GM12865 (cell line): Measurements from ENCODE around the gene C11orf24.

Source experiments
- DNase-seq: peaks from one replicate; pipeline ENCODE4 v3.0.0; 2010; ENCODE audit warnings: low read depth
- H3K4me3 ChIP-seq: 2 replicates; pipeline ENCODE4 v1.5.1; 2011; ENCODE audit warnings: mild to moderate bottlenecking, low read depth, low read length, control low read depth
- TF ChIP-seq, protein P1 (sequence below): IDR thresholded peaks from 2 replicates; pipeline ENCODE4 v1.5.1; 2011; ENCODE audit warnings: low read length, control low read depth, low read depth, inconsistent platforms; ENCODE audit not compliant: insufficient read depth; ENCODE audit errors: missing control alignments

Gene C11orf24

DNA sequence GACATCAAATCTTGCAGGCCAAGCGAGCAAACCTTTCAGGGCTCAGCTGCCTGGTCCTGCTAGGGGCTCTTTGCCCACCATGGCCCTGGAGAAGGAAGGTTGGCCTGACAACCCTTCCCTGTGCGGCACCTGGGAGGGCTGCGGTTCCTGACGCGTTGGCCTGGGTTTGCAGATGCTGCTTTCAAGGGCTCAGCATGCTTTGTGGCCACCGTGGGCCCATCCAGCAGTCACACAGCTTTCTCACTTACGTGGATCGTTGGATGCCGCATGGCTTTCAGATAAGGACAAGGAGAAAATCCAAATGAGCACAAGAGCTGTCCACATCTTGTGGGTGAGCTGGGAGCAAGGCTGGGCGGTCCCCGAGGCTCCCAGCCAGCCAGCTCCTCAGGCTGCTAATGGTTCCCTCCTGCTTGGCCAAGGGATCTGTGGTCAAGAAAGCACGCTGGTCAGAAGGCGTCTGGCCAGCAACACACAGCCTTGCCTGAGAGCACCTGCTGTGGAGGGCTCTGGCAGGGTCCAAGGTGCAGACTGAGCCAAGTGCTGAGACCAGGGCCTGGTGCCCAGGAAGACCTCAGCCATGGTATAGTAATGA is 8.2 kb downstream of the C11orf24 start:
- H3K4me3 ChIP-seq, result no peak overlapping the region
- no peak for DNase-seq
- TF ChIP-seq, protein P1, sequence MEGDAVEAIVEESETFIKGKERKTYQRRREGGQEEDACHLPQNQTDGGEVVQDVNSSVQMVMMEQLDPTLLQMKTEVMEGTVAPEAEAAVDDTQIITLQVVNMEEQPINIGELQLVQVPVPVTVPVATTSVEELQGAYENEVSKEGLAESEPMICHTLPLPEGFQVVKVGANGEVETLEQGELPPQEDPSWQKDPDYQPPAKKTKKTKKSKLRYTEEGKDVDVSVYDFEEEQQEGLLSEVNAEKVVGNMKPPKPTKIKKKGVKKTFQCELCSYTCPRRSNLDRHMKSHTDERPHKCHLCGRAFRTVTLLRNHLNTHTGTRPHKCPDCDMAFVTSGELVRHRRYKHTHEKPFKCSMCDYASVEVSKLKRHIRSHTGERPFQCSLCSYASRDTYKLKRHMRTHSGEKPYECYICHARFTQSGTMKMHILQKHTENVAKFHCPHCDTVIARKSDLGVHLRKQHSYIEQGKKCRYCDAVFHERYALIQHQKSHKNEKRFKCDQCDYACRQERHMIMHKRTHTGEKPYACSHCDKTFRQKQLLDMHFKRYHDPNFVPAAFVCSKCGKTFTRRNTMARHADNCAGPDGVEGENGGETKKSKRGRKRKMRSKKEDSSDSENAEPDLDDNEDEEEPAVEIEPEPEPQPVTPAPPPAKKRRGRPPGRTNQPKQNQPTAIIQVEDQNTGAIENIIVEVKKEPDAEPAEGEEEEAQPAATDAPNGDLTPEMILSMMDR, result no peak

DNA sequence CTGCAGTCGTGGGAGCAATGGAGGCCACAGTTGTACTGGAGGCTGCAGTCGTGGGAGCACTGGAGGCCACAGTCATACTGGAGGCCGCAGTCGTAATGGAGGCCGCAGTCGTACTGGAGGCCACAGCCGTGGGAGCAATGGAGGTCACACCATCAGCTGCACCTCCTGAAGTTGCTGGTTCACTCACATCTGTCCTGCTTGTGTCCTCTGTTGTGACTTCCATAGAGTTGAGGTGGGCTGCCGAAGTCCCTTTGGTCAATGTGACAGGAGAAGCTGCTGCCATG is 9.3 kb downstream of the C11orf24 start:
- no peak for DNase-seq
- H3K4me3 ChIP-seq, result no peak overlapping the region
- TF ChIP-seq, protein P1, result no peak

DNA sequence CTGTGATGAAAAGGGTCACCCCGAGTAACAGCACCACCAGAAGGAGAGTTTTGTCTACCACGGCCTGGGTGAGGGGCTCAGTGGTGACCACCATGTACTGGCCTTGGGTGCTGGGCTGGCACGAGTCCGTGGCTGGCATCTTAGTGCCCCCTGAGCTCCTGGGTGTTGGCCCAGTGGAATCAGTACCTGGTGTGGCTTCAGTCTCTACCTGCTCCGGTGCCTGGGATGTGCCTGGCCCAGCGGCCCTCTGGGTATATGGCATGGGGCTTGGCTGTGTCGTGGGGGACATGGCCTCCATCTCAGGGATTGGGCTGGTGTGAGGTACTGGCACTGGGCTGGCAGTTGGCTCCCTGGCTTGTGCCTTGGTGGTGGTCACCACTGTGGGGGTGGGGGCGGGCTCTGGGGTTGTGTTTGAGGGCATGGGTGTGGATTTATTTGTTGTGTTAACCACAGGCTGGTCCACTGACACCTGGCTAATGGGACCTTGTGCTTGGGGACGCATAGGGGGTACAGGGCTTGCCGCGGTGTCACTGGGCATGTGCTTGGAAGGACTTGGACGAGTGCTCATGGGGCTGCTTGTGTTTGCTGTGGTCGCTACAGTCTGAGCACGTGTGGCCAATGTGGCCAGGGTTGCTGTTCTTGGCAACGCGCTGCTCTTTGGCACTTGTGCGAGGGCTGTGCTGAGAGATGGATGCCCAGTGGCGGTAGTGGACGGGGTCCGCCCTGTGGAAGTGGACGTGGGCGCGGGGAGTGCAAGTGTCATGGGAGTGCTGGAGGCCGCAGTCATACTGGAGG is 9.8 kb downstream of the C11orf24 start:
- DNase-seq, result no peak
- no peak overlapping the region for H3K4me3 ChIP-seq
- TF ChIP-seq, protein P1, result no peak

DNA sequence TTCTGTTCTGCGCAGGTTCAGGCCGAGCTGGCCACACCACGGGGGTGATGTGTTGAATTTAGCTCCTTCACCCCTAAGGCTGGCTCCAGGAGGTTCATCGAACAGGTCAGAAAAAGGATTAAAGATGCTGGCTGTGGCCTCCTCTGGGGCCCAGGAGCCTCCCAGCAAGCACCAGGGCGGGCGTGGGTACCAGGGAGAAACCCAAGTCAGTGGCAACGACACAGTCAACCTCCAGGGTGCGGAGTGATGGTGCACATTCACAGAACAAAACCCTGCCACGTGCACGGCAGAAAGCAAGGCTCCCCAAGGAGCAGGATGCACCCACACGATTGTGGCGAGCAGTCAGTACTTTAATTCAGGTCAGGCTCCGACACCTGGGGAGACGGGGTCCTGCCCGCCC is 10.8 kb downstream of the C11orf24 start:
- H3K4me3 ChIP-seq, result no peak overlapping the region
- DNase-seq, result no peak
- TF ChIP-seq, protein P1, result no peak

DNA sequence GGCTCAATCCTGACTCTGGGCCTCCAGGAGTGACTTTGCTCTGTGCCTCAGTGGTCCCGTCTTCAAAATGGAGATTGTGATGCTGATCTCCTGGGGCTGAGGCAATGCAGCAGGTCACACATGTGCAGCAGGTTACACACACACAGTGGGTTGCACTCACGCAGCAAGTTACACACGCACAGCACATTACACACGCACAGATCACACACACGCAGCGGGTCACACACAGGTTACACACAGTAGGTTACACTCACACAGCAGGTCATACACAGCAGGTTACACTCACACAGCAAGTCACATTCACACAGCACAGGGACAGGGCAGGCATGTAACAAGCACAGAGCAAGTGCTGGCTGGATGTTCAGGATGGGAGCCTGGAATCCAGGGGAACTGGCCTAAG is 11.3 kb downstream of the C11orf24 start:
- no peak overlapping the region for H3K4me3 ChIP-seq
- TF ChIP-seq, protein P1, result no peak
- DNase-seq, result no peak

DNA sequence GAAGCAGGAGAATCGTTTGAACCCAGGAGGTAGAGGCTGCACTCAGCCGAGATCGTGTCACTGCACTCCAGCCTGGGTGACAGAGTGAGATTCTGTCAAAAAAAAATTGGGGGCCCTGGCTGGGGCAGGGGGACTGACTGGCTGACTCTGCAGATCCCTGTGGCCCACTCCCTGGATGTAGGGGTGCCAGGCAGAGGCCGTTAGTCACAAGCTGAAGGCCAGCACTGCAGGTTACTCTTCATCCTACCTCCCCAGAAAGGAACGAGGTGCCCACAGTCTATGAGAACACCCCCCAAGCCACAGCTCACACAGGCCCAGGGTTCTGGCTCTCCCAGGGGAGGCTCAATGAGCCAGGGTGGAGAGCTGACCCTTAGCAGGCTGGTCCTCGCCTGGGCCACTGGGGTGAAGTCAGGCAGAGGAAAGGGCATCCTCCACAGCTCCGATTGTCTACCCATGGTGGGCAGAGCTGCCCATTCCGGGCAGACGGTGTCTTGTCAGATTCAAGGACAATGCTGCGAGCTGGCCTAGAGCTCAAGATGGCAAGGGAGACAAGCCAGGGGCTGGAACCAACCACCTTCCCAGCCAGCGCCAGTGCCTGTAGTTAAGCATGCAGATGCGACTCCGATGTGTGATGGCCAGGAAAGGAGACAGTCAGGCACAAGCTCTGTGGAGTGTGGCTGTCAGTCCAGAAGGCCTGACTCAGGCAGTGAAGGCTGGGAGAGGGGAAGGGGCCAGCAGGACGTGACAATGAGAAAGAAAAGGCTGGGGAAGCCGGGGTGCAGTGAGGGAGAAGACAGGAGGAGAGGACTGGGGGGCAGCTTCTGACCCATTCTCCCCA is 12.4 kb downstream of the C11orf24 start:
- TF ChIP-seq, protein P1, result no peak
- no peak overlapping the region for H3K4me3 ChIP-seq
- DNase-seq, result no peak
